Hepatic stellate cell (primary cell): ENCODE measurements around the gene DCAF5.
"Not testable (repeated sequence)": the region's sequence is repeated elsewhere in the genome, so short reads cannot be mapped to it uniquely, and the experiment has no call there.

Experiments used
- DNase-seq: peaks from one replicate; pipeline ENCODE4 v3.0.0; 2011; ENCODE audit warnings: low spot score

The DCAF5 gene

DNA sequence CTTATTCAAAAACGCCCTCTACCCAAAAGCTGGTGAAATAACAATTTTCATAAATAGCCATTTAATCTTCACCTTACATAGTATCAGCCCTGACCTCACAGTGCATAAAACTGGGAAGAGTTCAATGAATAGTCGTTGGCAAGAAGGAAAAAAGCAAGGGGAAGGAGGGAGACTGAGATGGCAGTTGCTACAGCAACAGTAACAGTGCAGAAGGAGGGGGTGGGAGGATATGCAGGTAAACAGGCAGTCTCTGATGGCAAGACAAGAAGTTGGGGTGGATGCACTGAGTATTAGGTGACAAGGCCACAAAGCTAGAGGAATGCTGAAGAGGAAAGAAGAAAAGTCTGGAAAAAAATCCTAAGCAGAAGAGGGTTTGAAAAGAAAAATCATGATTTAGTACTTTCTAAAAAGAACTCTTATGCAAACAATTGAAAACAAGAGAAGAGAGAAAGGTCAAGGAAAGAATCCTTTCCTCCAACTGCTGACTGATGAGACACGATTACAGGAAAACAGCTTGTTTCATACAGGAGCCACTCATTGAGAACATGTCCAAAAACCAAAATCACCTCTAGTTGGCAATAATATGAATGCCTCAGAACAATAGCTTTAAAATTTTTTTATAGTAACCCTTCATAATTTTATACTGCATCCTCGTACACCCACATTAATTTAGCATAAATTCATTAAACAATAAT is 56.0 kb downstream of the DCAF5 start:
- no peak for DNase-seq

DNA sequence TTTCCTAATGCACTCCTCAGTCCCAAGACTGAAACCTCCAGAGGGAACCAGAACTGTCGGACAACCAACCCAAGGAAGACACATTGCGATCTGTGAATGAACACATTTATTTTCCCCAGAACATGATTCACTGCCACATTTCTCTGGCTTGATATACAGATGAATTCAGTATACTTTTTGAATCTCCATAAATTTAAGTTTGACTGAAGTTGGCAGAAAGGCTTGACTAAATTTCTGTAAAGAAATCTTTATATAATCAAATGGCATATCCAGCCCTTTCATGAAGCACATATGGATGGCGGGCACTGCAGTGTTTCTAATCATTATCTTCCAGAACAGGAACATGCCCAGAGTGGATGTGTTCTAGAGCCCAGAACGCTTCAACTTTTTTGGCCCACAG is 56.7 kb downstream of the DCAF5 start:
- no peak for DNase-seq

- no peak for DNase-seq
Measured at GRCh38 chr14:69094481-69094880, 58.4 kb downstream of the DCAF5 start.

- peak; percentile 22 for DNase-seq
Measured at GRCh38 chr14:69093631-69094421, 59.1 kb downstream of the DCAF5 start.

GRCh38 chr14:69092840-69093422 is 60.0 kb downstream of the DCAF5 start:
- DNase-seq = no peak

DNA sequence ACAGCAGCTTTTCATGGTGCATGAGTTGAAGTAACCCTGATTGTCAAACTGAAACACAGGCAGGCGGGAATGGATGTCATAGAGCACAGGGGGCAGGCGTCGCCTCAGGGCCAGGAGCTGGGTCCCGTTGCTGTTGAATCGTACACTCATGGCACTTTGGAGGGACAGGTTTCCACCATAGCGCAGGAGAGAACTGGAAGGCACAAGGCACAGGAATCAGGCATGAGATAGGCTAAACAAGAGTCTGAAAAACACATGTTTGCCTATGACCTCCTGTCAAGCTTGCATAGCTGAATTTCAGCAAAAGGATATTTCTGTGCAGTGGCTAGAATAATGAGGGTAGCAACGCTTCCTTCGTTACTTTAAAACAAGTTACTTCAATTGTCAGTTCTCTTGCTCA is 61.2 kb downstream of the DCAF5 start:
- DNase-seq = no peak

GRCh38 chr14:69091006-69091405 is 61.9 kb downstream of the DCAF5 start:
- DNase-seq = no peak

GRCh38 chr14:69090187-69090789 is 62.6 kb downstream of the DCAF5 start:
- DNase-seq = no peak

- DNase-seq = no peak
Measured at GRCh38 chr14:69089046-69089445, 63.9 kb downstream of the DCAF5 start.

DNA sequence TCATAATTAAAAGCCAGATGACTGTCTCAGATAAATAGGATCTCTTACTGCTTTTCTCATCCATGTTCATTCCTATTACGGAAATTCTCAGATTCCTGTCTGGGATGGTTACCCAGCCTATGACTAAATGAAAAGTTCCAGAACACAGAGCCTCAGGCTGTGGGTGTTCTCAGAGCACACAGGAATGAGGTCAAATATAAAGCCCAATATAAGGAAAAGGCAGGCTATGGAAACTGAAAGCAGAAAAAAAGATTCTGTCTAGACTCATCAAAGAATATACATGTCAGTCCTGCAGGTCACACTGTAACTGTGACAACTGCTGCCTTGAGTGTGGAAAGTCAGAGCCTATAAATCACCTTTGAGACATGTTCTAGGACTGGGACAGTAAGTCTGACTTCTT is 64.3 kb downstream of the DCAF5 start:
- DNase-seq = peak; percentile 36

GRCh38 chr14:69087061-69087461 is 65.9 kb downstream of the DCAF5 start:
- no peak for DNase-seq

- no peak for DNase-seq
Measured at GRCh38 chr14:69086537-69086936, 66.4 kb downstream of the DCAF5 start.

GRCh38 chr14:69084023-69084422 is 68.9 kb downstream of the DCAF5 start:
- no peak for DNase-seq

- no peak for DNase-seq
Measured at GRCh38 chr14:69083181-69083580, 69.7 kb downstream of the DCAF5 start.

DNA sequence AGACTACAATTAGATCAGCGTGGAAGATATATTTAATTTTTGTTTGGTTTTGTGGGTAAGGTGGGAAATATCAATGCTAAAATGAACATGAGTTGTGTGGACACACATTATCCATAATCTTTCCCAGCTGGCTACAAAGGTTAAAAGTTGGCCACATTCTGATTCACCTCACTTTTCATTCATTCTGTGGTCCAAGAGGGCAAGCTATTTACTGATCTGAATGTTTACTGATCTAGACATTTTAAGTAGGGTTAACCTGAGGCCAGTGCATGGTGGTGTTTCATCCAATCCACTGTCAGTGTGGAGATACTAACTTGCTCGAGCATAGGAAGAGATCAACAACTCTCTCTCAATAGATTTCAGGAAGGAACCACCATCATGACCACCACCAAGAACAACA is 71.6 kb downstream of the DCAF5 start:
- DNase-seq = no peak

DNA sequence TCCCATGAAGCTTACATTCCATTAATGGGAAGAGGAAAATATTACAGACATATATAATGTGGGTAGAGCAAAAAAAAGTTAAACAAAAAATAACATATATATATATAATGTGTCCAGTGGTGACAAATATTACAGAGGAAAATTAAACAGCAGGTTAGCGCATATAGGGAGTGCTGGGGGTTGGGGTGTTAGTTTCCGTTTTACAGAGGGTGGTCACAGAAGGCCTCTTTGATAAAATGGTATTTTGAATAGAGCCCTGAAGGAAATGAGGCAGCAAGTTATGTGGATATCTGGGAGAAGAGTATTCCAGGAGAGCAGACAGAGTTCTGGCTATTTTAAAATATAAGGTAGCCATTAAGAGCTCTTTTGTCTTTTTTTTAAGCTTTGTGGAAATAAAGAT is 73.2 kb downstream of the DCAF5 start:
- no peak for DNase-seq

GRCh38 chr14:69079188-69079742 is 73.7 kb downstream of the DCAF5 start:
- peak; percentile 52 for DNase-seq

DNA sequence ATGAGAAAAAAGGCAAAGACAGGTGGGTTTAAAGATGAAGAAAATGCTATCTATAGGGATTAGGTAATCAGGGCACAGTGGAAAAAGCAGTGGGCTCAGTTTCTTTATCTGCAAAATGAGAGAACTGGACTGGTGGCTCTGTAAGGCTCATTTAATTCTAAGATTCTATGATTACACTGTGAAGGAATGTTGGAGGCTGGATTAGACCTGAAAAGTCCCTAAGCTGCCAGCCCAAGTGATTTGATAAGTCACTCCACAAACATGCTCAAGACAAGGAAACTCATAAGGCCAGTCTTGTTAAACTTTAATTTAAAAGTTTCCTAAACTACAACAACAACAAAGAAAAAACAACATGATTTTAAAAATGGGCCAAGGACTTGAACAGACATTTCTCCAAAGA is 75.1 kb downstream of the DCAF5 start:
- DNase-seq = peak; percentile 58

GRCh38 chr14:69077185-69077584 is 75.7 kb downstream of the DCAF5 start:
- DNase-seq = not testable (repeated sequence)

DNA sequence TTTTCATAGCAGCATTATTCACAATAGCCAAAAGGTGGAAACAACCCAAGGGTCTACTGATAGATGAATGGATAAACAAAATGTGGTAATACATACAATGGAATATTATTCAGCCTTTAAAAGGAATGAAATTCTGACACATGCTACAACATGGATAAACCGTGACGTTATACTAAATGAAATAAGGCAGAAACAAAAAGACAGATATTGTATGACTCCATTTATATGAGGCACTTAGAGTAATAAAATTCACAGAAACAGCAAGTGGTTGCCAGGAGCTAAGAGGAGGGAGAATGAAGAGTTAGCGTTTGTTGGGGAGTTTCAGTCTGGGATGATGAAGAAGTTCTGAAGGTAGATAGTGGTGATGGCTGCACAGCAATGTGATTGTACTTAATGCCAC is 76.6 kb downstream of the DCAF5 start:
- no peak for DNase-seq

- no peak for DNase-seq
Measured at GRCh38 chr14:69073915-69074314, 79.0 kb downstream of the DCAF5 start.

- DNase-seq = no peak
Measured at GRCh38 chr14:69073429-69073828, 79.5 kb downstream of the DCAF5 start.

DNA sequence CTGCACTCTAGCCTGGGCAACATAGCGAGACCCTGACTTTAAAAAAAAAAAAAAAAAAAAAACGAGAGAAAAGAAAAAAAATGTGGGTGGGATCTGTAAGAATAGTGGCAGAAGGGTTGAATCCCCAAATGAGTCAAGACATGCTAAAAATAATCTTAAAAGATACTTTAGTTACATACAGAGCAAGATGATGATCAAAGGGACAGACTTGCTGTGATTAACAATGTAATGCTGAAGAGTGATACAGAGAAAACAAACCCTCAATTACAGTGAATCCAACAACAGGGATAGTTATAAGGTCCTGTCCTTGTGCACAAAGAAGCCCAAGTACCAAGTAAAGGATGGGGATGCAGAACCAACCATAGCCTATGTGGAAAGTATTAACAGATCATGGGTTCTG is 80.3 kb downstream of the DCAF5 start:
- DNase-seq = no peak
